ENCODE measurements around the gene UNC5B. TPM values are rescaled to one million over a fixed set of nuclear protein-coding genes. Genes with fewer than 3 reads are reported as not detected.

UNC5B gene
- total RNA-seq, 1 experiment from 2014 or later, result 22.0 TPM

GRCh38 chr10:71331736-71332135, 119.4 kb downstream of the UNC5B start:
- Histone ChIP-seq H3K4me2 (ENCODE audit: low read length) (no peak overlapping the region), H3K9me3 (ENCODE audit: control insufficient read depth in 1 of 2, insufficient read depth in 1 of 2, low read depth in 1 of 2, low read length in 2 of 2) (no peaks in the 10 kb centered on the region), H3K4me1 (ENCODE audit: control insufficient read depth in 1 of 2, insufficient read depth in 2 of 2, low read length in 2 of 2) (no peaks in the 10 kb centered on the region), H3K9ac (ENCODE audit: low read length) (no peak overlapping the region), H3K79me2 (ENCODE audit: insufficient read depth, low read length) (no peaks in the 10 kb centered on the region), H3K27ac (ENCODE audit: low read depth, low read length) (no peak overlapping the region), H3K4me3 (replicated peaks in 1 of 2; ENCODE audit: low read depth in 1 of 2, low read length in 2 of 2) (no peak overlapping the region), H3K9me2 (ENCODE audit: insufficient read depth) (no peaks in the 10 kb centered on the region), H4K20me1 (ENCODE audit: insufficient read depth) (no peaks in the 10 kb centered on the region), H3K36me3 (ENCODE audit: control insufficient read depth in 1 of 2, insufficient read depth in 2 of 2, low read length in 2 of 2) (no peaks in the 10 kb centered on the region), H2AFZ (ENCODE audit: low read depth, low read length, poor library complexity, severe bottlenecking) (no peak overlapping the region), H3K27me3 (ENCODE audit: insufficient read depth, low read length) (no peaks in the 10 kb centered on the region)
- POLR2A ChIA-PET, result no interaction called here
- RAD21 ChIA-PET (ENCODE audit: low non-redundant PET in 1 of 2, low total read pairs in 2 of 2, uncharacterized antibody in 2 of 2, unreplicated experiment in 2 of 2), result no interaction called here
- DNase-seq (ENCODE audit: low read depth, low spot score) (no peak), ATAC-seq (no peak)
- intact Hi-C loops (cut with micrococcal nuclease), result no loop called here
- TF ChIP-seq CBX3 (IDR thresholded peaks at IDR 0.05; ENCODE audit: low read depth) (no peak), EZH2 (IDR thresholded peaks at IDR 0.05) (no peak), SRF (IDR thresholded peaks at IDR 0.05; ENCODE audit: low read depth) (no peak), FOSL1 (IDR thresholded peaks at IDR 0.05; ENCODE audit: low read depth) (no peak), MAX (IDR thresholded peaks at IDR 0.05) (no peak)
- CTCF ChIA-PET, result no interaction called here
- BruUV-seq (replicated peaks), result no TSS peak

DNA sequence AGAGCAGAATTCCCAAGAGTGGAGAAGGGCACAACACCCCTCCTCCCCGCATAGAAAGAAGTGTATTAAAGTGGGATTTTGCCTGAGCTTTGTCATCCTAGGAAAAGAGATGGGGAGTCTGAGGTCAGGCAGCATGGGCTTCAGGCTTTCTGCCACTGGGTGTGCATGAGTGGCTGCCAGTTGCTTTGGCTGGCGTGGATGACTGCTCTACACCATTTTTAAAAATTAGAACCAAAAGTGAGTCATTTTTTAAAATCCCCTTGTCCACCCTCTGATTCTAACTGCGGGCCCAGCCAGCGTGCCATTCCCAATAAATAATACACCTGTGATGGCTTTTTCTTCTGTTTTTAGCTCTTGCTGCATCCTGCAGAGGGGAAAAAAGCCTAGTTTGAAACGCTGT, 120.1 kb downstream of the UNC5B start:
- POLR2A ChIA-PET, result no interaction called here
- BruUV-seq (replicated peaks), result no TSS peak

More for the DNA sequence above, 120.1 kb downstream of the UNC5B start:
- ATAC-seq (no peak), DNase-seq (ENCODE audit: low read depth, low spot score) (no peak)
- Histone ChIP-seq H3K27ac (ENCODE audit: low read depth, low read length) (no peak overlapping the region), H3K27me3 (ENCODE audit: insufficient read depth, low read length) (no peaks in the 10 kb centered on the region), H3K9me2 (ENCODE audit: insufficient read depth) (no peaks in the 10 kb centered on the region), H2AFZ (ENCODE audit: low read depth, low read length, poor library complexity, severe bottlenecking) (no peak overlapping the region), H3K4me1 (ENCODE audit: control insufficient read depth in 1 of 2, insufficient read depth in 2 of 2, low read length in 2 of 2) (no peaks in the 10 kb centered on the region), H3K79me2 (ENCODE audit: insufficient read depth, low read length) (no peaks in the 10 kb centered on the region), H3K36me3 (ENCODE audit: control insufficient read depth in 1 of 2, insufficient read depth in 2 of 2, low read length in 2 of 2) (no peaks in the 10 kb centered on the region), H3K9me3 (ENCODE audit: control insufficient read depth in 1 of 2, insufficient read depth in 1 of 2, low read depth in 1 of 2, low read length in 2 of 2) (no peaks in the 10 kb centered on the region), H3K9ac (ENCODE audit: low read length) (no peak overlapping the region), H3K4me3 (replicated peaks in 1 of 2; ENCODE audit: low read depth in 1 of 2, low read length in 2 of 2) (no peak overlapping the region), H3K4me2 (ENCODE audit: low read length) (no peak overlapping the region), H4K20me1 (ENCODE audit: insufficient read depth) (no peaks in the 10 kb centered on the region)
- intact Hi-C loops (cut with micrococcal nuclease), result no loop called here
- CTCF ChIA-PET, result no interaction called here
- TF ChIP-seq SIN3A (IDR thresholded peaks at IDR 0.05; ENCODE audit: low read depth), result no peak
- no peak for TF ChIP-seq ATF3 (IDR thresholded peaks at IDR 0.05)
- no peak for TF ChIP-seq POLR2A (IDR thresholded peaks at IDR 0.05; ENCODE audit: borderline replicate concordance, extremely low read depth, insufficient read depth, insufficient read length)
- TF ChIP-seq, protein P1, sequence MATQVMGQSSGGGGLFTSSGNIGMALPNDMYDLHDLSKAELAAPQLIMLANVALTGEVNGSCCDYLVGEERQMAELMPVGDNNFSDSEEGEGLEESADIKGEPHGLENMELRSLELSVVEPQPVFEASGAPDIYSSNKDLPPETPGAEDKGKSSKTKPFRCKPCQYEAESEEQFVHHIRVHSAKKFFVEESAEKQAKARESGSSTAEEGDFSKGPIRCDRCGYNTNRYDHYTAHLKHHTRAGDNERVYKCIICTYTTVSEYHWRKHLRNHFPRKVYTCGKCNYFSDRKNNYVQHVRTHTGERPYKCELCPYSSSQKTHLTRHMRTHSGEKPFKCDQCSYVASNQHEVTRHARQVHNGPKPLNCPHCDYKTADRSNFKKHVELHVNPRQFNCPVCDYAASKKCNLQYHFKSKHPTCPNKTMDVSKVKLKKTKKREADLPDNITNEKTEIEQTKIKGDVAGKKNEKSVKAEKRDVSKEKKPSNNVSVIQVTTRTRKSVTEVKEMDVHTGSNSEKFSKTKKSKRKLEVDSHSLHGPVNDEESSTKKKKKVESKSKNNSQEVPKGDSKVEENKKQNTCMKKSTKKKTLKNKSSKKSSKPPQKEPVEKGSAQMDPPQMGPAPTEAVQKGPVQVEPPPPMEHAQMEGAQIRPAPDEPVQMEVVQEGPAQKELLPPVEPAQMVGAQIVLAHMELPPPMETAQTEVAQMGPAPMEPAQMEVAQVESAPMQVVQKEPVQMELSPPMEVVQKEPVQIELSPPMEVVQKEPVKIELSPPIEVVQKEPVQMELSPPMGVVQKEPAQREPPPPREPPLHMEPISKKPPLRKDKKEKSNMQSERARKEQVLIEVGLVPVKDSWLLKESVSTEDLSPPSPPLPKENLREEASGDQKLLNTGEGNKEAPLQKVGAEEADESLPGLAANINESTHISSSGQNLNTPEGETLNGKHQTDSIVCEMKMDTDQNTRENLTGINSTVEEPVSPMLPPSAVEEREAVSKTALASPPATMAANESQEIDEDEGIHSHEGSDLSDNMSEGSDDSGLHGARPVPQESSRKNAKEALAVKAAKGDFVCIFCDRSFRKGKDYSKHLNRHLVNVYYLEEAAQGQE (IDR thresholded peaks at IDR 0.05; ENCODE audit: low read depth), result no peak
- TF ChIP-seq CEBPB (IDR thresholded peaks at IDR 0.05; ENCODE audit: low read depth), result no peak
- no peak for TF ChIP-seq FOSL1 (IDR thresholded peaks at IDR 0.05; ENCODE audit: low read depth)
- TF ChIP-seq EZH2phosphoT487 (IDR thresholded peaks at IDR 0.05; ENCODE audit: borderline replicate concordance), result no peak
- no peak for TF ChIP-seq YY1 (IDR thresholded peaks at IDR 0.05; ENCODE audit: extremely low read depth, insufficient replicate concordance, low read depth, low read length)
- TF ChIP-seq POLR2AphosphoS5 (IDR thresholded peaks at IDR 0.05; ENCODE audit: low read depth, low read length), result no peak
- TF ChIP-seq JUND (IDR thresholded peaks at IDR 0.05), result no peak
- no peak for TF ChIP-seq ZFX (IDR thresholded peaks at IDR 0.05)
- TF ChIP-seq TCF7L2 (IDR thresholded peaks at IDR 0.05; ENCODE audit: borderline replicate concordance, extremely low read depth, insufficient read depth, insufficient read length), result no peak
- no peak for TF ChIP-seq SRF (IDR thresholded peaks at IDR 0.05; ENCODE audit: low read depth)
- TF ChIP-seq RAD21 (IDR thresholded peaks at IDR 0.05; ENCODE audit: low read depth), result no peak
- RAD21 ChIA-PET (ENCODE audit: low non-redundant PET in 1 of 2, low total read pairs in 2 of 2, uncharacterized antibody in 2 of 2, unreplicated experiment in 2 of 2), result no interaction called here

All from HCT116 (cell line).